Neural crest cell (in vitro differentiated cells): ENCODE measurements around the gene FLNC. TPM values are rescaled to one million over a fixed set of nuclear protein-coding genes. Genes with fewer than 3 reads are reported as not detected.
A peak's percentile ranks its signal among the peaks of the same experiment; 100 is the strongest.

Experiments
- DNase-seq: peaks from one replicate; pipeline ENCODE4 v3.0.0; 2021; ENCODE audit warnings: low read depth, mixed read lengths, low spot score
- H3K27ac Mint-ChIP-seq: one replicate; pipeline ENCODE4 v1.8.0; 2021; ENCODE audit warnings: mild to moderate bottlenecking, mixed read lengths; ENCODE audit not compliant: unreplicated experiment
- H3K27me3 Mint-ChIP-seq: 2 replicates; pipeline ENCODE4 v1.8.0; 2021; ENCODE audit warnings: low read depth, mild to moderate bottlenecking, mixed read lengths
- H3K36me3 Mint-ChIP-seq: 2 replicates; pipeline ENCODE4 v1.8.0; 2021; ENCODE audit warnings: low read depth, mild to moderate bottlenecking, mixed read lengths
- H3K4me1 Mint-ChIP-seq: 2 replicates; pipeline ENCODE4 v1.8.0; 2021; ENCODE audit warnings: mixed read lengths
- H3K4me3 Mint-ChIP-seq: one replicate; pipeline ENCODE4 v1.8.0; 2021; ENCODE audit warnings: mild to moderate bottlenecking, mixed read lengths
- H3K9me3 Mint-ChIP-seq: 2 replicates; pipeline ENCODE4 v1.8.0; 2021; ENCODE audit warnings: mixed read lengths
- CTCF ChIP-seq: fragments of 200-600 bp; sonication (generic); conservative IDR thresholded peaks from 2 replicates; pipeline ENCODE4 v1.5.0; 2021; ENCODE audit warnings: antibody characterized with exemption, mild to moderate bottlenecking
- total RNA-seq: library from RNA; stranded (reverse); gene quantifications from 2 replicates; pipeline ENCODE4 v1.2.1, GENCODE V29; 2021

FLNC gene
- total RNA-seq, 1 donor from 2014 or later = 5.6 TPM

GRCh38 chr7:128904381-128905197 lies 74.4 kb downstream of the FLNC start:
- peak; percentile 67 for TF ChIP-seq CTCF
- peaks cover 7% of the 10 kb centered on the region for H3K27me3 Mint-ChIP-seq
- no peaks in the 10 kb centered on the region for H3K36me3 Mint-ChIP-seq
- DNase-seq = no peak
- no peaks in the 10 kb centered on the region for H3K9me3 Mint-ChIP-seq
- no peak overlapping the region for H3K4me3 Mint-ChIP-seq
- peaks cover 8% of the 10 kb centered on the region for H3K4me1 Mint-ChIP-seq
- no peak overlapping the region for H3K27ac Mint-ChIP-seq

DNA sequence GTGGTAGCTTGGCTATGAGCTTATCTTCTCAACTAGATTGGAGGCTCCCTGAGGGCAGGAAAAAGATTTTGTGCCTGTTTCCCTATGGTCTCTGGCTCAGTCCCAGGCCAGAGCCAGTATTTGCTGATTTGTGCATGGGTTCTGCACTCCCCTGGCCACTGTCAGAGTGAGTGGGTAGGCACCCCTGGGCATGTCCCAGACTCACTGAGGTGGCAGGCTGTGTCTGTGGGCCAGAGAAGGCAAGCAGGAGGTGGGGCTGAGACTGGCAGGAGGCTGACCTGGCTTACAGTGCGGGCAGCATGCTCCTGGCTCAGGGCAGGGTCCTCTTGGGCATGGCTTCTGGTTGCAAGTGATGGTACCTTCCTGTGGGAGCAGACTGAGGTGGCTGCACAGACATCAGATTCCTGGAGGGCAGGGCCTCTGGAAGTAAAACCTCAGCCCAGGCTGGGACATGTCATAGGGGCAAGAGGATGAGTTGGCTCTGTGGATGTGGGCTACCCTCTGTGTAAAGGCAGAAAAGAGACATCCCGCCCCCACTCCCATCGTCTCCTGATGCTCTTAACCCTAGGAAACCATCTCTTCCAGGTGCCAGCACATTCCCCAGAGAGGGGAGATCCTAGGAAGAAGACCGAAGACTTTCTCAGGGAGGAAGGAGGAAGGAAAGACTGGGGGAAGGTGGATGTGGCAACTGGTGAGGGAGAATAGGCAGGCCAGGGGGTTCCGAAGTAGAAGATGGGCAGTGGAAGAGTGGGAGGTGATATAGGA lies 76.0 kb downstream of the FLNC start:
- no peak for DNase-seq
- H3K9me3 Mint-ChIP-seq = no peaks in the 10 kb centered on the region
- H3K36me3 Mint-ChIP-seq = no peaks in the 10 kb centered on the region
- no peak for TF ChIP-seq CTCF
- H3K27me3 Mint-ChIP-seq = peaks cover 19% of the 10 kb centered on the region
- peaks cover 18% of the 10 kb centered on the region for H3K4me1 Mint-ChIP-seq
- no peak overlapping the region for H3K4me3 Mint-ChIP-seq
- H3K27ac Mint-ChIP-seq = no peak overlapping the region

- H3K4me3 Mint-ChIP-seq = no peak overlapping the region
- no peaks in the 10 kb centered on the region for H3K9me3 Mint-ChIP-seq
- H3K27me3 Mint-ChIP-seq = peaks cover 23% of the 10 kb centered on the region
- H3K36me3 Mint-ChIP-seq = no peaks in the 10 kb centered on the region
- peaks cover 25% of the 10 kb centered on the region for H3K4me1 Mint-ChIP-seq
- no peak for TF ChIP-seq CTCF
- H3K27ac Mint-ChIP-seq = no peak overlapping the region
- no peak for DNase-seq
These were observed 76.8 kb downstream of the FLNC start for GRCh38 chr7:128906766-128907559.

Other genes starting within 250 kb of the FLNC start
- gene GARIN1A, start 158.1 kb upstream of the FLNC start, total RNA-seq = 1.8 and 1.9 TPM in 2 replicates
- gene CALU, start 91.0 kb upstream of the FLNC start, total RNA-seq = 139 and 145 TPM in 2 replicates
- not detected in 2 replicates for gene OPN1SW, start 54.6 kb upstream of the FLNC start, total RNA-seq
- gene CCDC136, start 38.4 kb upstream of the FLNC start, total RNA-seq = 70.6 and 72.2 TPM in 2 replicates
- gene ATP6V1F, start 32.5 kb downstream of the FLNC start, total RNA-seq = 144 and 149 TPM in 2 replicates
- gene KCP, start 80.3 kb downstream of the FLNC start, total RNA-seq = 2.7 and 2.9 TPM in 2 replicates
- not detected in 2 replicates for gene IRF5, start 107.5 kb downstream of the FLNC start, total RNA-seq
- gene TNPO3, start 224.7 kb downstream of the FLNC start, total RNA-seq = 67.5 and 68.7 TPM in 2 replicates